ENCODE results near the gene SYPL1. TPM values are rescaled to one million over a fixed set of nuclear protein-coding genes. Genes with fewer than 3 reads are reported as not detected.

Gene SYPL1
- total and polyA plus RNA-seq, 9 of the 15 experiments (the other 6 are each of a cell fraction or from before 2014, with no cell fraction given) = 23.8 to 214 (median 70.2) TPM

DNA sequence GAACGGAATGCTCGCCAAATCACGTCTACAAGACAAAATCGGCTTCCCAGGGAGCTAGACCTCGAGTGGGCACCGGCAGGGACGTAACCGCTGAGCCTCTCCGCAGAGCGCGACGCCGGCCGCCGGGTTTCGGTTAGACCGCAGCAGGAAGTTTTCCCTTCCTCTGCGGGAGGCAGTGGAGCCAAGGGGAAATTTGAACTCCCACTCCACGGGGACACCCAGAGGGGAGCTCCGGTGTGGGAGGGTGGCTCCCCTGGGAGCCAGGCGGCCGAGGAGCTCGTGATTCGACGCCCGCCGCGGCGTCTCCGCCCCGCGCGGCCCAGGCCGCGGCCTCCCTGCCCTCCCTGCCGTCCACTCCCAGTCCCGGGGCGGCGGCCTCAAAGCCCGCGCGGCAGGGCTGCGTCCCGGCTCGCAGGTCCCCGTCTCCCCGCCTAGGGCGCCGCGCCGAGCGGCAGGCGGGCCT lies 426 bp downstream of the SYPL1 start (continued):
- TF ChIP-seq, protein P1, sequence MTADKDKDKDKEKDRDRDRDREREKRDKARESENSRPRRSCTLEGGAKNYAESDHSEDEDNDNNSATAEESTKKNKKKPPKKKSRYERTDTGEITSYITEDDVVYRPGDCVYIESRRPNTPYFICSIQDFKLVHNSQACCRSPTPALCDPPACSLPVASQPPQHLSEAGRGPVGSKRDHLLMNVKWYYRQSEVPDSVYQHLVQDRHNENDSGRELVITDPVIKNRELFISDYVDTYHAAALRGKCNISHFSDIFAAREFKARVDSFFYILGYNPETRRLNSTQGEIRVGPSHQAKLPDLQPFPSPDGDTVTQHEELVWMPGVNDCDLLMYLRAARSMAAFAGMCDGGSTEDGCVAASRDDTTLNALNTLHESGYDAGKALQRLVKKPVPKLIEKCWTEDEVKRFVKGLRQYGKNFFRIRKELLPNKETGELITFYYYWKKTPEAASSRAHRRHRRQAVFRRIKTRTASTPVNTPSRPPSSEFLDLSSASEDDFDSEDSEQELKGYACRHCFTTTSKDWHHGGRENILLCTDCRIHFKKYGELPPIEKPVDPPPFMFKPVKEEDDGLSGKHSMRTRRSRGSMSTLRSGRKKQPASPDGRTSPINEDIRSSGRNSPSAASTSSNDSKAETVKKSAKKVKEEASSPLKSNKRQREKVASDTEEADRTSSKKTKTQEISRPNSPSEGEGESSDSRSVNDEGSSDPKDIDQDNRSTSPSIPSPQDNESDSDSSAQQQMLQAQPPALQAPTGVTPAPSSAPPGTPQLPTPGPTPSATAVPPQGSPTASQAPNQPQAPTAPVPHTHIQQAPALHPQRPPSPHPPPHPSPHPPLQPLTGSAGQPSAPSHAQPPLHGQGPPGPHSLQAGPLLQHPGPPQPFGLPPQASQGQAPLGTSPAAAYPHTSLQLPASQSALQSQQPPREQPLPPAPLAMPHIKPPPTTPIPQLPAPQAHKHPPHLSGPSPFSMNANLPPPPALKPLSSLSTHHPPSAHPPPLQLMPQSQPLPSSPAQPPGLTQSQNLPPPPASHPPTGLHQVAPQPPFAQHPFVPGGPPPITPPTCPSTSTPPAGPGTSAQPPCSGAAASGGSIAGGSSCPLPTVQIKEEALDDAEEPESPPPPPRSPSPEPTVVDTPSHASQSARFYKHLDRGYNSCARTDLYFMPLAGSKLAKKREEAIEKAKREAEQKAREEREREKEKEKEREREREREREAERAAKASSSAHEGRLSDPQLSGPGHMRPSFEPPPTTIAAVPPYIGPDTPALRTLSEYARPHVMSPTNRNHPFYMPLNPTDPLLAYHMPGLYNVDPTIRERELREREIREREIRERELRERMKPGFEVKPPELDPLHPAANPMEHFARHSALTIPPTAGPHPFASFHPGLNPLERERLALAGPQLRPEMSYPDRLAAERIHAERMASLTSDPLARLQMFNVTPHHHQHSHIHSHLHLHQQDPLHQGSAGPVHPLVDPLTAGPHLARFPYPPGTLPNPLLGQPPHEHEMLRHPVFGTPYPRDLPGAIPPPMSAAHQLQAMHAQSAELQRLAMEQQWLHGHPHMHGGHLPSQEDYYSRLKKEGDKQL (CRISPR knock-in tag; IDR thresholded peaks at IDR 0.05; ENCODE audit: borderline replicate concordance) = peak; percentile 47; the same call in 1 of the 2 replicates
- peak; percentile 93 for TF ChIP-seq CHD1 (IDR thresholded peaks at IDR 0.05; ENCODE audit: low read length)
- TF ChIP-seq, protein P2, sequence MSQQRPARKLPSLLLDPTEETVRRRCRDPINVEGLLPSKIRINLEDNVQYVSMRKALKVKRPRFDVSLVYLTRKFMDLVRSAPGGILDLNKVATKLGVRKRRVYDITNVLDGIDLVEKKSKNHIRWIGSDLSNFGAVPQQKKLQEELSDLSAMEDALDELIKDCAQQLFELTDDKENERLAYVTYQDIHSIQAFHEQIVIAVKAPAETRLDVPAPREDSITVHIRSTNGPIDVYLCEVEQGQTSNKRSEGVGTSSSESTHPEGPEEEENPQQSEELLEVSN (IDR thresholded peaks at IDR 0.05; ENCODE audit: borderline replicate concordance in 1 of 2, extremely low read depth in 1 of 2, insufficient read depth in 1 of 2, insufficient read length in 1 of 2, low read depth in 1 of 2, low read length in 1 of 2, poor library complexity in 1 of 2, severe bottlenecking in 1 of 2) = peak; percentile 60 to 81
- no peak for TF ChIP-seq KLF6 (CRISPR knock-in tag; IDR thresholded peaks at IDR 0.05; ENCODE audit: borderline replicate concordance)
- TF ChIP-seq ETS2 (tag; IDR thresholded peaks at IDR 0.05; ENCODE audit: borderline replicate concordance, poor library complexity, severe bottlenecking) = peak; percentile 56
- TF ChIP-seq MCM7 (IDR thresholded peaks at IDR 0.05) = no peak
- 0 out of 2 replicates have a peak, but pooled peaks have one; percentile 13 for TF ChIP-seq DPF2 (IDR thresholded peaks at IDR 0.05)
- TF ChIP-seq BHLHE40 (IDR thresholded peaks at IDR 0.05; ENCODE audit: low read length) = no peak
- 0 out of 2 replicates have a peak, but pooled peaks have one; percentile 60 for TF ChIP-seq ZFP1 (CRISPR knock-in tag; IDR thresholded peaks at IDR 0.05)
- no peak for TF ChIP-seq ZNF175 (CRISPR knock-in tag; IDR thresholded peaks at IDR 0.05; ENCODE audit: low read depth)
- 0 out of 2 replicates have a peak, but pooled peaks have one; percentile 16 for TF ChIP-seq ZNF766 (CRISPR knock-in tag; conservative IDR thresholded peaks at IDR 0.05)
- TF ChIP-seq GABPA (tag; conservative IDR thresholded peaks at IDR 0.05; ENCODE audit: low read depth) = no peak
- TF ChIP-seq, protein P3, sequence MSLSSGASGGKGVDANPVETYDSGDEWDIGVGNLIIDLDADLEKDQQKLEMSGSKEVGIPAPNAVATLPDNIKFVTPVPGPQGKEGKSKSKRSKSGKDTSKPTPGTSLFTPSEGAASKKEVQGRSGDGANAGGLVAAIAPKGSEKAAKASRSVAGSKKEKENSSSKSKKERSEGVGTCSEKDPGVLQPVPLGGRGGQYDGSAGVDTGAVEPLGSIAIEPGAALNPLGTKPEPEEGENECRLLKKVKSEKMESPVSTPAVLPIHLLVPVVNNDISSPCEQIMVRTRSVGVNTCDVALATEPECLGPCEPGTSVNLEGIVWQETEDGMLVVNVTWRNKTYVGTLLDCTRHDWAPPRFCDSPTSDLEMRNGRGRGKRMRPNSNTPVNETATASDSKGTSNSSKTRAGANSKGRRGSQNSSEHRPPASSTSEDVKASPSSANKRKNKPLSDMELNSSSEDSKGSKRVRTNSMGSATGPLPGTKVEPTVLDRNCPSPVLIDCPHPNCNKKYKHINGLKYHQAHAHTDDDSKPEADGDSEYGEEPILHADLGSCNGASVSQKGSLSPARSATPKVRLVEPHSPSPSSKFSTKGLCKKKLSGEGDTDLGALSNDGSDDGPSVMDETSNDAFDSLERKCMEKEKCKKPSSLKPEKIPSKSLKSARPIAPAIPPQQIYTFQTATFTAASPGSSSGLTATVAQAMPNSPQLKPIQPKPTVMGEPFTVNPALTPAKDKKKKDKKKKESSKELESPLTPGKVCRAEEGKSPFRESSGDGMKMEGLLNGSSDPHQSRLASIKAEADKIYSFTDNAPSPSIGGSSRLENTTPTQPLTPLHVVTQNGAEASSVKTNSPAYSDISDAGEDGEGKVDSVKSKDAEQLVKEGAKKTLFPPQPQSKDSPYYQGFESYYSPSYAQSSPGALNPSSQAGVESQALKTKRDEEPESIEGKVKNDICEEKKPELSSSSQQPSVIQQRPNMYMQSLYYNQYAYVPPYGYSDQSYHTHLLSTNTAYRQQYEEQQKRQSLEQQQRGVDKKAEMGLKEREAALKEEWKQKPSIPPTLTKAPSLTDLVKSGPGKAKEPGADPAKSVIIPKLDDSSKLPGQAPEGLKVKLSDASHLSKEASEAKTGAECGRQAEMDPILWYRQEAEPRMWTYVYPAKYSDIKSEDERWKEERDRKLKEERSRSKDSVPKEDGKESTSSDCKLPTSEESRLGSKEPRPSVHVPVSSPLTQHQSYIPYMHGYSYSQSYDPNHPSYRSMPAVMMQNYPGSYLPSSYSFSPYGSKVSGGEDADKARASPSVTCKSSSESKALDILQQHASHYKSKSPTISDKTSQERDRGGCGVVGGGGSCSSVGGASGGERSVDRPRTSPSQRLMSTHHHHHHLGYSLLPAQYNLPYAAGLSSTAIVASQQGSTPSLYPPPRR (CRISPR knock-in tag; IDR thresholded peaks at IDR 0.05; ENCODE audit: borderline replicate concordance) = no peak
- TF ChIP-seq DMBX1 (CRISPR knock-in tag; IDR thresholded peaks at IDR 0.05; ENCODE audit: borderline replicate concordance) = peak; percentile 79
- TF ChIP-seq SREBF1 (IDR thresholded peaks at IDR 0.05; ENCODE audit: borderline replicate concordance, low read depth, low read length) = no peak

Data from K562 (cell line).